ENCODE results near the gene ANKFY1. TPM values are rescaled to one million over a fixed set of nuclear protein-coding genes. Genes with fewer than 3 reads are reported as not detected.

The ANKFY1 gene
- total and polyA plus RNA-seq, 2 donors (not counting 3 experiments of a cell fraction or from before 2014, with no cell fraction given): 30.6 to 51.1 TPM

DNA sequence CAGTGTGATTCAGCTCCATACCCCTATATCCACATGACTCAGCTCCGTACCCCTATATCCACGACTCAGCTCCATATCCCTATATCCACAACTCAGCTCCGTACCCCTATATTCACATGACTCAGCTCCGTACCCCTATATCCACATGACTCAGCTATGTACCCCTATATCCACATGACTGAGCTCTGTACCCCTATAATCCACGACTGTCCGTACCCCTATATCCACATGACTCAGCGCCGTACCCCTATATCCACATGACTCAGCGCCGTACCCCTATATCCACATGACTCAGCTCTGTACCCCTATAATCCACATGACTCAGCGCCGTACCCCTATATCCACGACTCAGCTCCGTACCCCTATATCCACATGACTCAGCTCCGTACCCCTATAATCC is 104.0 kb downstream of the ANKFY1 start:
- Histone ChIP-seq H3K79me2 (ENCODE audit: control insufficient read depth, insufficient read depth, low read length) (no peaks in the 10 kb centered on the region), H3K9ac (replicated peaks; ENCODE audit: extremely low read depth, insufficient read depth, low read length) (no peak overlapping the region), H3K36me3 (ENCODE audit: control insufficient read depth in 2 of 2, extremely low read depth in 1 of 2, insufficient read depth in 2 of 2, low read length in 2 of 2) (peaks cover 0 to 8% of the 10 kb centered on the region in 2 experiments), H3K27me3 (ENCODE audit: control insufficient read depth in 2 of 2, insufficient read depth in 2 of 2, low read length in 2 of 2) (no peaks in the 10 kb centered on the region), H3K9me3 (replicated peaks; ENCODE audit: control insufficient read depth, insufficient read depth, low read length) (no peaks in the 10 kb centered on the region), H3K27ac (ENCODE audit: insufficient read depth, low read depth, low read length) (no peak overlapping the region), H3K4me3 (replicated peaks in 1 of 3; ENCODE audit: insufficient read depth in 1 of 3, low read depth in 1 of 3, low read length in 3 of 3) (no peak overlapping the region), H2AFZ (ENCODE audit: low read depth, low read length) (no peak overlapping the region), H3K9me1 (replicated peaks; ENCODE audit: control insufficient read depth, extremely low read depth, insufficient read depth, low read length) (no peaks in the 10 kb centered on the region), H3K4me2 (ENCODE audit: insufficient read depth, low read length) (no peak overlapping the region), H3K4me1 (ENCODE audit: control insufficient read depth, extremely low read depth, insufficient read depth, low read length) (peaks cover 4% of the 10 kb centered on the region), H4K20me1 (replicated peaks; ENCODE audit: control insufficient read depth, extremely low read depth, insufficient read depth, low read length) (no peaks in the 10 kb centered on the region)
- BruUV-seq (replicated peaks): no TSS peak
- intact Hi-C loops (cut with micrococcal nuclease) (no loop called here), dilution Hi-C loops (cut with MboI; ENCODE audit: extremely low pct_ligation_motif_present, low sequenced_read_pairs) (no loop called here)
- ChIA-PET POLR2A (interaction anchor here (1.7 kb wide), 1 partner anchor 17 kb away, joined by 7 read pairs; the partner anchor contains the start of genes CYB5D2 and ZZEF1), CTCF (interaction anchor here (0.8 to 1.6 kb wide), 3 partner anchors 10 to 246 kb away, joined by 3 to 5 read pairs (median 3); no protein-coding TSS in a partner anchor)
- TF ChIP-seq POLR2AphosphoS5 (IDR thresholded peaks at IDR 0.05; ENCODE audit: insufficient read depth, low read depth, low read length) (no peak), MYC (IDR thresholded peaks at IDR 0.05; ENCODE audit: low read depth, low read length) (no peak), GATA2 (IDR thresholded peaks at IDR 0.05; ENCODE audit: insufficient read depth, insufficient read length, low read depth, low read length) (no peak), JUN (IDR thresholded peaks at IDR 0.05; ENCODE audit: borderline replicate concordance, insufficient read depth, insufficient read length, low read depth) (no peak), POLR2A (IDR thresholded peaks at IDR 0.05; ENCODE audit: low read depth, low read length) (no peak), FOS (IDR thresholded peaks at IDR 0.05; ENCODE audit: borderline replicate concordance, insufficient read depth, low read length) (no peak), MAX (IDR thresholded peaks at IDR 0.05; ENCODE audit: insufficient read depth, insufficient read length) (no peak), CTCF (IDR thresholded peaks at IDR 0.05; ENCODE audit: extremely low read depth in 1 of 2, insufficient read depth in 1 of 2, low read depth in 1 of 2, low read length in 2 of 2) (no peak), EZH2 (IDR thresholded peaks at IDR 0.05; ENCODE audit: borderline replicate concordance, low read depth, low read length, severe bottlenecking) (no peak)
- FAIRE-seq (no peak), DNase-seq (ENCODE audit: low read depth, low spot score) (no peak)

Data from endothelial cell of umbilical vein (primary cell).